B cell (primary cell): ENCODE results near the gene MET.

Experiments
- EZH2 ChIP-seq: IDR thresholded peaks from 2 replicates; pipeline ENCODE4 v1.6.1; 2012; ENCODE audit warnings: borderline replicate concordance, low read depth, mild to moderate bottlenecking, moderate library complexity, low read length; ENCODE audit not compliant: insufficient read depth, poor library complexity, severe bottlenecking
- TF ChIP-seq, protein P1 (sequence below): fragments of 200-600 bp; IDR thresholded peaks from one replicate; pipeline ENCODE4 v1.8.0; 2022; ENCODE audit warnings: antibody characterized with exemption, mild to moderate bottlenecking

DNA sequence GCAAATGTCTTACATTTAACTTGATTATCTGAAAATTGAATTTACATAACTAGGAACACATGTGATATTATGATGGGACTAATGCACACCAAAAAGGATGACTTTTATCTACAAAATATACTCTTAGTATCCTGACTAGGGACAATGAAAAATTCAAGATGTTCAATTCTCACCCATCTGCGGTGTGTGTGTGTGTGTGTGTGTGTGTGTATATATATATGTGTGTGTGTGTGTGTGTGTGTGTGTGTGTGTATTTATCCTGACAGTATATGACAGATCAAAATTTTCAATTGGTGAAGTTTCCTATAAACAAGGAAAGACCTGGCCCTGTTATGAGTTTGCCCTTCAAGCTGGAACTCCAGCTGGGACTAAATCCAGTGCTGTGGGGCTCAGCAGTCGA, 40.3 kb upstream of the MET start:
- TF ChIP-seq EZH2, result no peak
- TF ChIP-seq, protein P1, sequence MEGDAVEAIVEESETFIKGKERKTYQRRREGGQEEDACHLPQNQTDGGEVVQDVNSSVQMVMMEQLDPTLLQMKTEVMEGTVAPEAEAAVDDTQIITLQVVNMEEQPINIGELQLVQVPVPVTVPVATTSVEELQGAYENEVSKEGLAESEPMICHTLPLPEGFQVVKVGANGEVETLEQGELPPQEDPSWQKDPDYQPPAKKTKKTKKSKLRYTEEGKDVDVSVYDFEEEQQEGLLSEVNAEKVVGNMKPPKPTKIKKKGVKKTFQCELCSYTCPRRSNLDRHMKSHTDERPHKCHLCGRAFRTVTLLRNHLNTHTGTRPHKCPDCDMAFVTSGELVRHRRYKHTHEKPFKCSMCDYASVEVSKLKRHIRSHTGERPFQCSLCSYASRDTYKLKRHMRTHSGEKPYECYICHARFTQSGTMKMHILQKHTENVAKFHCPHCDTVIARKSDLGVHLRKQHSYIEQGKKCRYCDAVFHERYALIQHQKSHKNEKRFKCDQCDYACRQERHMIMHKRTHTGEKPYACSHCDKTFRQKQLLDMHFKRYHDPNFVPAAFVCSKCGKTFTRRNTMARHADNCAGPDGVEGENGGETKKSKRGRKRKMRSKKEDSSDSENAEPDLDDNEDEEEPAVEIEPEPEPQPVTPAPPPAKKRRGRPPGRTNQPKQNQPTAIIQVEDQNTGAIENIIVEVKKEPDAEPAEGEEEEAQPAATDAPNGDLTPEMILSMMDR, result no peak
